Measurements from ENCODE around the gene FBXO17.
"Not testable (repeated sequence)": the region's sequence is repeated elsewhere in the genome, so short reads cannot be mapped to it uniquely, and the experiment has no call there.

Gene FBXO17

GRCh38 chr19:38945562-38946228 lies 29.8 kb downstream of the FBXO17 start:
- H3K9ac ChIP-seq (ENCODE audit: low read depth in 1 of 2, low read length in 2 of 2), result no peak overlapping the region

GRCh38 chr19:38944981-38945506 lies 30.5 kb downstream of the FBXO17 start:
- no peak overlapping the region for H3K4me3 ChIP-seq (ENCODE audit: low read length in 2 of 2)
- H3K27ac ChIP-seq (ENCODE audit: low read depth in 2 of 2, low read length in 2 of 2), result no peak overlapping the region
- H3K27me3 ChIP-seq (ENCODE audit: control insufficient read depth in 2 of 2, insufficient read depth in 2 of 2, low read length in 2 of 2), result no peaks in the 10 kb centered on the region
- H3K4me1 ChIP-seq (ENCODE audit: control insufficient read depth in 2 of 2, insufficient read depth in 2 of 2, low read length in 2 of 2), result peaks cover 0 to under 1% of the 10 kb centered on the region in 2 donors
- H3K9me3 ChIP-seq (ENCODE audit: control insufficient read depth in 2 of 2, low read length in 2 of 2), result no peaks in the 10 kb centered on the region
- no peaks in the 10 kb centered on the region for H3K36me3 ChIP-seq (ENCODE audit: control insufficient read depth in 2 of 2, insufficient read depth in 2 of 2, low read length in 2 of 2)
- no peak overlapping the region for H3K9ac ChIP-seq (ENCODE audit: low read depth in 1 of 2, low read length in 2 of 2)

More at GRCh38 chr19:38945562-38946228, 29.8 kb downstream of the FBXO17 start:
- Histone ChIP-seq H3K27ac (ENCODE audit: low read depth in 2 of 2, low read length in 2 of 2) (no peak overlapping the region), H3K27me3 (ENCODE audit: control insufficient read depth in 2 of 2, insufficient read depth in 2 of 2, low read length in 2 of 2) (no peaks in the 10 kb centered on the region), H3K9me3 (ENCODE audit: control insufficient read depth in 2 of 2, low read length in 2 of 2) (no peaks in the 10 kb centered on the region), H3K36me3 (ENCODE audit: control insufficient read depth in 2 of 2, insufficient read depth in 2 of 2, low read length in 2 of 2) (no peaks in the 10 kb centered on the region), H3K4me1 (ENCODE audit: control insufficient read depth in 2 of 2, insufficient read depth in 2 of 2, low read length in 2 of 2) (peaks cover 0 to 4% of the 10 kb centered on the region in 2 donors), H3K4me3 (ENCODE audit: low read length in 2 of 2) (no peak overlapping the region)

GRCh38 chr19:38942471-38943181 lies 32.9 kb downstream of the FBXO17 start:
- Histone ChIP-seq H3K27me3 (ENCODE audit: control insufficient read depth in 2 of 2, insufficient read depth in 2 of 2, low read length in 2 of 2) (no peaks in the 10 kb centered on the region), H3K27ac (ENCODE audit: low read depth in 2 of 2, low read length in 2 of 2) (no peak overlapping the region), H3K9ac (ENCODE audit: low read depth in 1 of 2, low read length in 2 of 2) (no peak overlapping the region), H3K36me3 (ENCODE audit: control insufficient read depth in 2 of 2, insufficient read depth in 2 of 2, low read length in 2 of 2) (no peaks in the 10 kb centered on the region), H3K9me3 (ENCODE audit: control insufficient read depth in 2 of 2, low read length in 2 of 2) (no peaks in the 10 kb centered on the region), H3K4me1 (ENCODE audit: control insufficient read depth in 2 of 2, insufficient read depth in 2 of 2, low read length in 2 of 2) (no peaks in the 10 kb centered on the region), H3K4me3 (ENCODE audit: low read length in 2 of 2) (no peak overlapping the region)

- H3K27ac ChIP-seq (ENCODE audit: low read depth in 2 of 2, low read length in 2 of 2), result no peak overlapping the region
- no peaks in the 10 kb centered on the region for H3K4me1 ChIP-seq (ENCODE audit: control insufficient read depth in 2 of 2, insufficient read depth in 2 of 2, low read length in 2 of 2)
- no peak overlapping the region for H3K9ac ChIP-seq (ENCODE audit: low read depth in 1 of 2, low read length in 2 of 2)
- H3K27me3 ChIP-seq (ENCODE audit: control insufficient read depth in 2 of 2, insufficient read depth in 2 of 2, low read length in 2 of 2), result no peaks in the 10 kb centered on the region
- no peaks in the 10 kb centered on the region for H3K36me3 ChIP-seq (ENCODE audit: control insufficient read depth in 2 of 2, insufficient read depth in 2 of 2, low read length in 2 of 2)
- no peak overlapping the region for H3K4me3 ChIP-seq (ENCODE audit: low read length in 2 of 2)
- no peaks in the 10 kb centered on the region for H3K9me3 ChIP-seq (ENCODE audit: control insufficient read depth in 2 of 2, low read length in 2 of 2)
These were observed 33.6 kb downstream of the FBXO17 start for GRCh38 chr19:38941979-38942378.

- H3K9ac ChIP-seq (ENCODE audit: low read depth in 1 of 2, low read length in 2 of 2); H3K27me3 ChIP-seq (ENCODE audit: control insufficient read depth in 2 of 2, insufficient read depth in 2 of 2, low read length in 2 of 2); H3K27ac ChIP-seq (ENCODE audit: low read depth in 2 of 2, low read length in 2 of 2); H3K9me3 ChIP-seq (ENCODE audit: control insufficient read depth in 2 of 2, low read length in 2 of 2); H3K4me3 ChIP-seq (ENCODE audit: low read length in 2 of 2); H3K36me3 ChIP-seq (ENCODE audit: control insufficient read depth in 2 of 2, insufficient read depth in 2 of 2, low read length in 2 of 2); H3K4me1 ChIP-seq (ENCODE audit: control insufficient read depth in 2 of 2, insufficient read depth in 2 of 2, low read length in 2 of 2): not testable (repeated sequence)
These were observed 34.1 kb downstream of the FBXO17 start for GRCh38 chr19:38941466-38941865.

- no peaks in the 10 kb centered on the region for H3K4me1 ChIP-seq (ENCODE audit: control insufficient read depth in 2 of 2, insufficient read depth in 2 of 2, low read length in 2 of 2)
- H3K4me3 ChIP-seq (ENCODE audit: low read length in 2 of 2), result no peak overlapping the region
- no peaks in the 10 kb centered on the region for H3K36me3 ChIP-seq (ENCODE audit: control insufficient read depth in 2 of 2, insufficient read depth in 2 of 2, low read length in 2 of 2)
- no peaks in the 10 kb centered on the region for H3K27me3 ChIP-seq (ENCODE audit: control insufficient read depth in 2 of 2, insufficient read depth in 2 of 2, low read length in 2 of 2)
- H3K27ac ChIP-seq (ENCODE audit: low read depth in 2 of 2, low read length in 2 of 2), result no peak overlapping the region
- no peak overlapping the region for H3K9ac ChIP-seq (ENCODE audit: low read depth in 1 of 2, low read length in 2 of 2)
- no peaks in the 10 kb centered on the region for H3K9me3 ChIP-seq (ENCODE audit: control insufficient read depth in 2 of 2, low read length in 2 of 2)
These were observed 35.6 kb downstream of the FBXO17 start for GRCh38 chr19:38939957-38940356.

- H3K9me3 ChIP-seq (ENCODE audit: control insufficient read depth in 2 of 2, low read length in 2 of 2), result no peaks in the 10 kb centered on the region
- no peak overlapping the region for H3K4me3 ChIP-seq (ENCODE audit: low read length in 2 of 2)
- H3K27me3 ChIP-seq (ENCODE audit: control insufficient read depth in 2 of 2, insufficient read depth in 2 of 2, low read length in 2 of 2), result no peaks in the 10 kb centered on the region
- H3K27ac ChIP-seq (ENCODE audit: low read depth in 2 of 2, low read length in 2 of 2), result no peak overlapping the region
- H3K36me3 ChIP-seq (ENCODE audit: control insufficient read depth in 2 of 2, insufficient read depth in 2 of 2, low read length in 2 of 2), result peaks cover 6 to 13% of the 10 kb centered on the region in 2 donors
- peaks cover 8 to 13% of the 10 kb centered on the region in 2 donors for H3K4me1 ChIP-seq (ENCODE audit: control insufficient read depth in 2 of 2, insufficient read depth in 2 of 2, low read length in 2 of 2)
- H3K9ac ChIP-seq (ENCODE audit: low read depth in 1 of 2, low read length in 2 of 2), result no peak overlapping the region
These were observed 42.0 kb downstream of the FBXO17 start for GRCh38 chr19:38933544-38933943.

- Histone ChIP-seq H3K27me3 (ENCODE audit: control insufficient read depth in 2 of 2, insufficient read depth in 2 of 2, low read length in 2 of 2) (no peaks in the 10 kb centered on the region), H3K9me3 (ENCODE audit: control insufficient read depth in 2 of 2, low read length in 2 of 2) (no peaks in the 10 kb centered on the region), H3K4me3 (ENCODE audit: low read length in 2 of 2) (no peak overlapping the region), H3K9ac (ENCODE audit: low read depth in 1 of 2, low read length in 2 of 2) (no peak overlapping the region), H3K36me3 (ENCODE audit: control insufficient read depth in 2 of 2, insufficient read depth in 2 of 2, low read length in 2 of 2) (peaks cover 6 to 13% of the 10 kb centered on the region in 2 donors), H3K27ac (ENCODE audit: low read depth in 2 of 2, low read length in 2 of 2) (no peak overlapping the region), H3K4me1 (ENCODE audit: control insufficient read depth in 2 of 2, insufficient read depth in 2 of 2, low read length in 2 of 2) (peaks cover 8 to 13% of the 10 kb centered on the region in 2 donors)
These were observed 42.9 kb downstream of the FBXO17 start for GRCh38 chr19:38932425-38933179.

- H3K27me3 ChIP-seq (ENCODE audit: control insufficient read depth in 2 of 2, insufficient read depth in 2 of 2, low read length in 2 of 2), result no peaks in the 10 kb centered on the region
- peak overlapping the region; percentile 95 to 98 for H3K9ac ChIP-seq (ENCODE audit: low read depth in 1 of 2, low read length in 2 of 2)
- peaks cover 6 to 13% of the 10 kb centered on the region in 2 donors for H3K36me3 ChIP-seq (ENCODE audit: control insufficient read depth in 2 of 2, insufficient read depth in 2 of 2, low read length in 2 of 2)
- no peak overlapping the region for H3K27ac ChIP-seq (ENCODE audit: low read depth in 2 of 2, low read length in 2 of 2)
- H3K4me1 ChIP-seq (ENCODE audit: control insufficient read depth in 2 of 2, insufficient read depth in 2 of 2, low read length in 2 of 2), result peaks cover 8 to 13% of the 10 kb centered on the region in 2 donors
- H3K9me3 ChIP-seq (ENCODE audit: control insufficient read depth in 2 of 2, low read length in 2 of 2), result no peaks in the 10 kb centered on the region
- H3K4me3 ChIP-seq (ENCODE audit: low read length in 2 of 2), result peak overlapping the region; percentile 96 to 99
These were observed 44.1 kb downstream of the FBXO17 start for GRCh38 chr19:38931521-38931793.

Data from mucosa of rectum (tissue), 2 donors.